Putamen (tissue), 1 donor: Measurements from ENCODE around the gene GATC.
"Not testable (repeated sequence)": the region's sequence is repeated elsewhere in the genome, so short reads cannot be mapped to it uniquely, and the experiment has no call there.

ENCODE experiments used
- DNase-seq: peaks from one replicate; pipeline ENCODE4 v3.0.0-alpha.2; 2016; ENCODE audit warnings: low spot score

GATC gene

DNA sequence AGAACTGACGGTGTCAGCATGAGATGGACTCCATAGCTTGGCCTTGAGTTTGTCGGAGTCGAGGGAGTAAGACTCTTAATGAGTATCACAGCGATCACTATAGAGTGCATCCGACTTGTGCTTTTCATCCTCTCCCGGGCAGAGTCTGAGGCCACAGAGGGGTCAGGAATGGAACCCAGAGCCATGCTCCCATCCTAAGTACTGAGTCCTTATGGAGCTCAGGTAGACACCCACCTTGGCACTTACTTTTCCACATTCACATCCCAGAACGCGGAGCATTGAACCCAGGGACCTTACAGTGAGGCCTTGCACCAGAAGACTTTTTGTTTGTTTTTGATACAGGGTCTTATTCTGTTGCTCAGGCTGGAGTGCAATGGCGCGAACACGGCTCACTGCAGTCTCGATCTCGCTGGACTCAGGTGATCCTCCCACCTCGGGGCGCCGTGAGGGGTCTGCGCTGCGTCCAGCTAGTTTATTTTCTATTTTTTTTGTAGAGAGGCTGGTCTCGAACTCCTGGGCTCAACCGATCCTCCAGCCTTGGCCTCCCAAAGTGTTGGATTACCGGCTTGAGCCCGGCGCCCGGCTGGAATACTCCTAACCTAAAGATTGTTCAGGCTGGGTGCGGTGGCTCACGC, 24.0 kb downstream of the GATC start:
- no peak for DNase-seq

- no peak for DNase-seq
Measured at GRCh38 chr12:120472521-120472920, 26.3 kb downstream of the GATC start.

DNA sequence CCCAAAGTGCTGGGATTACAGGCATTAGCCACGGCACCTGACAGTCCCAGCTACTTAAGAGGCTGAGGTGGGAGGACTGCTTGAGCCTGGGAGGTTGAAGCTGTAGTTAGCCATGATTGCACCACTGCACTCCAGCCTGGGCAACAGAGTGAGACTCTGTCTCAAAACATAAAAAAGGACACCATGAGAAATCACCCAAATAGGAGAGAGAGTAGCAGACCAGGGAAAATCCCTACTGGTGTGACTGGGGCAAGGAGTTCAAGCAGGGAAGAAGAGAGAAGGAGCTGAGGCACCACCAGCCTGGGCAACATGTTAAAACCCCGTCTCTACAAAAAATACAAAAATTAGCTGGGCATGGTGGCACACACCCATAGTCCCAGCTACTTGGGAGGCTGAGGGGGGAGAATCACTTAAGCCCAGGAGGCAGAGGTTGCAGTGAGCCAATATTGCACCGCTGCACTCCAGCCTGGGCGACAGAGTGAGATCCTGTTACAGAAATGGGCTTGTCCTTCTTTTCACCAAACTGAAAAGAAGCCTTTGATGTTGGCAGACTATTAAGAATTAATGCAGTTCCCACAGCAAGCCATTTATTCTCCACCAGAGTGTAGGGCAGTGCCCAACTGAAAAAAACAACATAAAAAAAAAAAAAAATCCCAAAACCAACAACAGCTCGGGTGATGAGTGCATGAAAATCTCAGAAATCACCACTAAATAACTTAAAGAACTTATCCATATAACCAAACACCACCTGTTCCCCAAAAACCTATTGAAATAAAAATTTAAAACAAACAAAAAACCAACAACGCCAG, 27.8 kb downstream of the GATC start:
- DNase-seq, result no peak

DNA sequence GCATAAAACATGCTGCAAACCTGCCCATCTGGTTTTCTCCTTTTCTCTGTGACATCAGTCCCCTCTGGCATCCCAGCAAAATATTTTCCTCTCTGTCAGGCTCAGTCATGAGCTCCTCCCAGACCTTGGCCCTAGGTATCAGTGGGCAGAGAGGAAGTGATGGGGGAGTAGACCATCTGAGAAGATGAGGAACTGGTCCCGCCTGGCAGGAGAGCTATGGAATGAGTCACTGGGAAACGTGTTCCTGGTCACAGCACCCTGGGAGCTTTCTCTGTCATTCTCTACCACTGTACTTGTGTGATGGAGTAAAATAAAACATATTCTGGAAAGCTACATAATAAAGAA, 28.3 kb downstream of the GATC start:
- peak; percentile 29 for DNase-seq

GRCh38 chr12:120475643-120476042, 29.4 kb downstream of the GATC start:
- no peak for DNase-seq

- no peak for DNase-seq
Measured at GRCh38 chr12:120479458-120479857, 33.2 kb downstream of the GATC start.

GRCh38 chr12:120480211-120480610, 34.0 kb downstream of the GATC start:
- no peak for DNase-seq

GRCh38 chr12:120481022-120481767, 35.0 kb downstream of the GATC start:
- DNase-seq, result no peak

DNA sequence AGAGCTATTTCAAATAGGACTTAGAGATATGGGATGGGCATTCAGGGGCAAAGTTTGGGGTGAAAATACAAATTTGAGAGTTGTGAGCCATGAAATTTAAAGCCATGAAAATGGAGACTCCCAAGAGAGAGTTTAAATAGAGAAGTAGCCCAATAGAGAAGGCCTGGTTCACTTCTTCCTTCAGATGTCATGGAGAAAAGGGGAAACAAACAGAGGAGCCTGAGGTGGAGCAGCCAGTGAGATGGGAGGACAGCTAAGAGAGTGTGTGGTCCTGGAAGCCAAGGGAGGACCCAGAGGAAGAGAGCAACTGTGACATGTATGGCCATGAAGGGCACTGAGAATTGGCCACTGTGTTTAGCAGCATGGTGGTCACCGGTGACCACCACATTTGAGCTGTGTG, 37.4 kb downstream of the GATC start:
- no peak for DNase-seq

GRCh38 chr12:120485961-120486881, 40.0 kb downstream of the GATC start:
- DNase-seq, result no peak

DNA sequence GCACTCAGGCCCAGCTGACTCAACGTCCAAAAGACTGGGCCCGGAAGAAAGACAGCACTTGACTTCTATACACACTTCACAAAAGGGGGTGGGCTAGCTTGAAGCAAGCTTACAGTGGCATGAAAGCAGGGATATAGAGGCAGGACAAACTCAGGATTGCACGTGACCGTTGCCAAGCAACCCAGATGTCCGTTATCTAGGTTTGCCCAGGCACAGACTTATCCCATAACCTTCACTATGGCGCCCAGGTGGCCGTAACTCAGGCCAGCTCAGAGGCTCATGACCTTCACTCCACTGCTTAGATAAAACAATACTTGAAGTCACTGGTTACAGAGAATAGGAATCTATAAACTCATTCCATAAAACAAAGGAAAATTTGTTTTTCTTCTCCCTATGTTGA, 41.3 kb downstream of the GATC start:
- DNase-seq, result not testable (repeated sequence)

DNA sequence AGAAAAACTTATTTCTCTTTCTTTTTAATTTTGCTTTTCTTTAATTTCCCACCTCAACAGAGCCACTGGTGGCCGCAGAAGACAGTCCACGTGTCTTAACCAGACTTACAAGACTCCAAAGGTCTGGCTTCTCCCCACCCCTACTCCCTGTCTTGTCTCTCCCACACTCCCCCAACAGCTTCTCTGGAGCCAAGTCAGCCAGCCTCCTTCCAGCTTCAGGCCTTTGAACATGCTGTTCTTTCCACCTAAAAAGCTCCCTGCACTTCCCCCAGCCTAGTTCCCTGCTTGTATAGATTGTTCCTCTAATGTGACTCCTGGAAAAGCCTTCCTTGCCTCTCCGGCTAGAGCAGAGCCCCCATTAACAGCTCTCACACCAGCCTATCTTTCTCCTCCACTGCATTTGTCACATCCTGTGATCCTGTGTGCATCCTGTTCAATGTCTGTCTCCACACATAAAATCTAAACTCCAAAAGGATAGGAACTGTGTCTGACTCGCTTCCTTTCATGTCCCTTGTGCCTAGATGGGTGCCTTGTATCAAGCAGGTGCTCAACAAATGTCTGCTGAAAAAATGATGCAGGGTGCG, 41.9 kb downstream of the GATC start:
- peak; percentile 52 for DNase-seq

GRCh38 chr12:120489018-120489417, 42.8 kb downstream of the GATC start:
- no peak for DNase-seq

GRCh38 chr12:120490325-120490724, 44.1 kb downstream of the GATC start:
- DNase-seq, result no peak

- DNase-seq, result peak; percentile 29
Measured at GRCh38 chr12:120490833-120491512, 44.7 kb downstream of the GATC start.

DNA sequence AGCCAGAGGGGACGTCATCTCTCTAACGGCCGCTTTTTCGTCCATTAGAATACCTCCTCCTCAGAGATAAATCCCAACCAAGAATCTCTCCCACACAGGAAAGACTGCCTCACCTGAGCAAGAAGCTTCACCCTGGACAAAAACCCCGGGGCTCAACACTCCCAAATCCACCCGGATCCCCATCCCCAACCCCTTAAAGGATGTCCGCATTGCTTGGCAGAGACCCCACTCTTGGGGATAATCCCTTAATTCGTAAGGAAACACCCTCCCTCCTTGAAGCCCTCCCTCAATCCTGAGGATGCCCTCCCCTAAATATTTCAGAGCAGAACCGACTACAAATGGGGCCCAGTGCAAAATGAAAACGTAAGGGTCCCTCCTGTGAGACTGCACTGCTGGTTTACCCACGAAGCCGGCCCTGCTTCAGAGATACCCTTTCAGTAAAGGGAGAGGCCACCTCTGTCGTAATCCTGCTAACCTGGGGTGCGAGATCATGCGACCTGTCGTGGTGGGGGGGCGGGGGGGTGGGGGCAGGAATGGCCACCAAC, 49.0 kb downstream of the GATC start:
- DNase-seq, result no peak

DNA sequence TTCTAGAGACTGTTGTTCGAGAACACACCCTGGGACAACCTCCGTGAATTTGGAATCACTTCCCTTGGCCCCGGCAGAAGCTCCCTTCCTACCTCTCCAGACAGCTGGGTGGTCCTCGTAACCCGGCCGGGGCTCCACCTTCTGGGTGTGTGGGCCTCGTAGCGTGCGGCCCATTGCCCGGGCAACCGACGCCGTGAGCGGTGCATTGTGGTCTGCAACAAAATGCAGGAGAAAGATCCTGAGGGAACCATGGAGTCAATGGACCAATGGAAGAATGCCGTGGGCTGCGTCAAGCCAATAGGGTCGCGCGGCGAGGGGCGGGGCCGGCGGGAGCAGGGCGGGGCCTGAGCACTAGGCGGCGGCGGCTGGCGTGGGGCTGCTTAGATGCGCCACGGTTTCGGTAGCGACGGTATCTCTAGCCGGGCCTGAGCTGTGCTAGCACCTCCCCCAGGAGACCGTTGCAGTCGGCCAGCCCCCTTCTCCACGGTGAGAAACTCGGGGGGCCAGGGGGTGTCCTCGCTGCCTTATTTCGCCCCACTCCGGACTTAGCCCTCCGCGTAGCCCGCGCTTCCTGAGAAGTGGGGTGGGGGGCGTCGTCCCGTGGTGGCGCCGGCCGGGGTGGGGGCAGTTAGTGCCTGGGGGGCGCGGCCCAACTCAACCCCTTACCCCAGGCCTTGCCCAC, 49.6 kb downstream of the GATC start, which contains the start of gene DYNLL1:
Gene DYNLL1, plus strand, starts transcription at position 383 of the 682 bp plus-strand sequence. CDS start 309 bp downstream, outside the sequence.
- DNase-seq, result peak; percentile 95

DNA sequence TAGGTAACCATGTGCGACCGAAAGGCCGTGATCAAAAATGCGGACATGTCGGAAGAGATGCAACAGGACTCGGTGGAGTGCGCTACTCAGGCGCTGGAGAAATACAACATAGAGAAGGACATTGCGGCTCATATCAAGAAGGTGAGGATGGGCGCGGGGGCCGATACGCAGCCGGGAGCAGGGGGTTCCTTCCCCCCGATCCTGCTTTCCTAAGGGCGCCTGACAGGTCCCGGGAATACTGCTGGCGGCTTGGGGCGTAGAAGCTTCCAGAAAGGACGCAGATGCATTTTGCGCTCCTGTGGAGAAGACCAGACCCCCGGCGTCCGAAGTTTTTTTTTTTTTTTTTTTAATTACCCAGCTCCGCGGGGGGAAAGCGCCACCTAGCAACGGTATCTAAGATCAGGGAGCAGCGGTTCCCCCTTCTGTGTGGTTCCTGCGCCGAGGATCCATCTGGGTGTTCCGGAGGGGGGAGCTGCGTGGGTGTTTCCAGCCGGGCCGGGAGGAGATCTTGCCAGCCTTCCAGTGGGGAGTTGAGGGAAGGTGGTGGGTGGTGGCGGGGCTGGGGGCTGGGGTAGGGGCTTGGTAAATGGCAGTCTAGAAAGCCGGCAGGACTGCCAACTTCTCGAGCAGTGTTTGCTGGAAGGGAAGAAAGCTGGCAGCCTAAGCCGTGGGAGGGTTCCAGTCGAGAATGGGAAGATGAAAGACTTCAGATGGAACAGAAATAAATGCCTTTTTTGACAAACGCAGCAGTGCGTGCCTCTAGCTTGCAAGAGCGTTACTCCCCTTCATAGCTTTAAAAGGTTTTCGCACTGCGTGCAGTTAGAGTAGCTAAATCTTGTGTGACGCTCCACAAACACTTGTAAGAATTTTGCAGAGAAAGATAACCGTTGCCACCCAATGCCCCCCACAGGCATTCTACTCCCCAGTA, 50.4 kb downstream of the GATC start:
- DNase-seq, result peak; percentile 89
